HepG2 (cell line): ENCODE results near the gene SLC5A6. TPM values are rescaled to one million over a fixed set of nuclear protein-coding genes. Genes with fewer than 3 reads are reported as not detected.

ENCODE experiments used
- ATAC-seq: fragments of 200-7000 bp; cut with Tn5 transposase; 3 replicates; pipeline ENCODE4 v1.9.1; 2020; ENCODE audit warnings: mild to moderate bottlenecking, moderate library complexity
- BruUV-seq: library from RNA; stranded (reverse); fragments of 400-500 nt; replicated peaks from 2 replicates; lab custom pipeline; 2021; lab: Mats Ljungman, UMichigan
- CTCF ChIA-PET: fragments of 300-600 bp; formaldehyde crosslinking; extraction: SDS; loops from one replicate; lab custom pipeline; 2021; ENCODE audit warnings: low total read pairs, inconsistent platforms, low intra/inter-chr PET ratio; lab: Yijun Ruan, JAX
- POLR2A ChIA-PET: fragments of 350-600 bp; sonication (Branson Sonifier 250); formaldehyde crosslinking; loops from one replicate; lab custom pipeline; 2020; ENCODE audit warnings: antibody characterized with exemption, inconsistent platforms; lab: Yijun Ruan, JAX
- DNase-seq: peaks from one replicate; pipeline ENCODE4 v3.0.0-alpha.2; 2015; ENCODE audit warnings: low spot score
- FAIRE-seq: peaks from 3 replicates; lab custom pipeline; 2011; peaks lifted over from hg19 to GRCh38; lab: Jason Lieb, UNC
- H2AFZ ChIP-seq: one replicate; pipeline ENCODE4 v1.6.1; 2011; ENCODE audit warnings: low read length, inconsistent platforms
- H3K27ac ChIP-seq: fragments of 300-600 bp; 3 replicates; pipeline ENCODE4 v1.8.0; 2011; ENCODE audit warnings: mixed run types, mild to moderate bottlenecking, mixed read lengths, low read length, inconsistent platforms; ENCODE audit not compliant: insufficient read depth; ENCODE audit errors: extremely low read length
- H3K27me3 ChIP-seq, 2 experiments: fragments of 200-600 bp in 1 of 2; 2 replicates in 1 of 2; 3 replicates in 1 of 2; pipeline versions ENCODE4 v1.6.0 to v1.8.0; 2011; ENCODE audit warnings: low read length in 2 of 2, mild to moderate bottlenecking in 2 of 2, moderate library complexity in 2 of 2, inconsistent platforms in 1 of 2; ENCODE audit not compliant: insufficient read depth in 2 of 2, control insufficient read depth in 1 of 2
- H3K36me3 ChIP-seq, 2 experiments: fragments of 200-600 bp in 1 of 2; replicated peaks in 1 of 2; 2 replicates in 1 of 2; 3 replicates in 1 of 2; pipeline versions ENCODE4 v1.5.1 to v1.8.0; 2011; ENCODE audit warnings: low read length in 2 of 2, inconsistent platforms in 1 of 2; ENCODE audit not compliant: insufficient read depth in 2 of 2, control insufficient read depth in 1 of 2
- H3K4me1 ChIP-seq: 2 replicates; pipeline ENCODE4 v1.5.1; 2012; ENCODE audit warnings: low read length, inconsistent platforms; ENCODE audit not compliant: insufficient read depth
- H3K4me2 ChIP-seq: 2 replicates; pipeline ENCODE4 v1.6.0; 2011; ENCODE audit warnings: low read depth, low read length, inconsistent platforms
- H3K4me3 ChIP-seq, 3 experiments: fragments of 200-600 bp in 1 of 3; sonication (generic), shearing (Covaris generic) in 1 of 3; replicated peaks in 1 of 3; 2 replicates each; pipeline ENCODE4 v1.5.1; 2011 to 2016; ENCODE audit warnings: low read length in 3 of 3, inconsistent platforms in 2 of 3, low read depth in 2 of 3, mild to moderate bottlenecking in 2 of 3, control low read depth in 1 of 3, mixed read lengths in 1 of 3; ENCODE audit not compliant: insufficient read depth in 1 of 3
- H3K79me2 ChIP-seq: one replicate; pipeline ENCODE4 v1.6.1; 2011; ENCODE audit warnings: low read length, inconsistent platforms; ENCODE audit not compliant: insufficient read depth
- H3K9ac ChIP-seq: 2 replicates; pipeline ENCODE4 v1.6.0; 2011; ENCODE audit warnings: mild to moderate bottlenecking, low read depth, low read length, inconsistent platforms; ENCODE audit not compliant: insufficient read depth
- H3K9me3 ChIP-seq: 2 replicates; pipeline ENCODE4 v1.5.1; 2012; ENCODE audit warnings: mild to moderate bottlenecking, low read length
- H4K20me1 ChIP-seq: 2 replicates; pipeline ENCODE4 v1.6.0; 2011; ENCODE audit warnings: inconsistent platforms, mild to moderate bottlenecking, low read length, moderate library complexity; ENCODE audit not compliant: insufficient read depth
- CEBPG ChIP-seq: IDR thresholded peaks from 2 replicates; pipeline ENCODE4 v1.6.1; 2016
- CENPT ChIP-seq: sonication (generic); formaldehyde crosslinking; IDR thresholded peaks from 2 replicates; pipeline ENCODE4 v1.8.0; 2022; ENCODE audit warnings: low read depth, mild to moderate bottlenecking, moderate library complexity, missing genetic modification reagents
- CTCF ChIP-seq: sonication (generic); formaldehyde crosslinking; IDR thresholded peaks from 2 replicates; pipeline ENCODE4 v1.5.0; 2020; ENCODE audit warnings: mild to moderate bottlenecking, missing genetic modification reagents, moderate library complexity
- DZIP1 ChIP-seq: sonication (generic); formaldehyde crosslinking; IDR thresholded peaks from 2 replicates; pipeline ENCODE4 v1.5.0; 2020; ENCODE audit warnings: mild to moderate bottlenecking, missing genetic modification reagents
- KLF11 ChIP-seq: IDR thresholded peaks from 2 replicates; pipeline ENCODE4 v1.6.1; 2016; ENCODE audit warnings: missing compliant biosample characterization
- KLF15 ChIP-seq: sonication (generic); formaldehyde crosslinking; IDR thresholded peaks from 2 replicates; pipeline ENCODE4 v1.8.1; 2023; ENCODE audit warnings: borderline replicate concordance, mild to moderate bottlenecking, inconsistent platforms, missing genetic modification reagents, mixed read lengths
- MBD4 ChIP-seq: IDR thresholded peaks from 2 replicates; pipeline ENCODE4 v1.6.1; 2012; ENCODE audit warnings: low read length, inconsistent platforms, borderline replicate concordance
- MYNN ChIP-seq: sonication (generic); formaldehyde crosslinking; IDR thresholded peaks from 2 replicates; pipeline ENCODE4 v1.4.0; 2020; ENCODE audit warnings: mild to moderate bottlenecking, low read depth, missing genetic modification reagents
- NR2F6 ChIP-seq, 2 experiments: IDR thresholded peaks; 2 replicates each; pipeline ENCODE4 v1.6.1; 2016; ENCODE audit warnings: antibody characterized with exemption in 1 of 2, mild to moderate bottlenecking in 1 of 2
- PHF5A ChIP-seq: IDR thresholded peaks from one replicate; pipeline ENCODE4 v1.6.1; 2018; ENCODE audit warnings: low read depth, missing genetic modification reagents; ENCODE audit not compliant: unreplicated experiment
- SNRNP70 ChIP-seq: fragments of 200-400 bp; formaldehyde crosslinking; IDR thresholded peaks from 2 replicates; pipeline ENCODE4 v1.6.1; 2017; ENCODE audit warnings: mild to moderate bottlenecking, low read depth, low read length, moderate library complexity
- ZFP91 ChIP-seq: sonication (generic); formaldehyde crosslinking; IDR thresholded peaks from 2 replicates; pipeline ENCODE4 v1.9.0; 2022; ENCODE audit warnings: missing genetic modification reagents, mild to moderate bottlenecking, borderline replicate concordance
- ZMYM4 ChIP-seq: sonication (generic); formaldehyde crosslinking; IDR thresholded peaks from 2 replicates; pipeline ENCODE4 v1.8.1; 2023; ENCODE audit warnings: mild to moderate bottlenecking, missing genetic modification reagents
- ZNF335 ChIP-seq: sonication (generic); formaldehyde crosslinking; IDR thresholded peaks from 2 replicates; pipeline ENCODE4 v1.4.0; 2020; ENCODE audit warnings: missing genetic modification reagents
- ZNF598 ChIP-seq: sonication (generic); formaldehyde crosslinking; IDR thresholded peaks from 2 replicates; pipeline ENCODE4 v1.5.1; 2020; ENCODE audit warnings: mild to moderate bottlenecking, missing genetic modification reagents, borderline replicate concordance
- ZNF776 ChIP-seq: sonication (generic); formaldehyde crosslinking; IDR thresholded peaks from 2 replicates; pipeline ENCODE4 v1.4.0; 2020; ENCODE audit warnings: mild to moderate bottlenecking, missing genetic modification reagents
- ZNF781 ChIP-seq: sonication (generic); formaldehyde crosslinking; IDR thresholded peaks from 2 replicates; pipeline ENCODE4 v1.5.1; 2020; ENCODE audit warnings: borderline replicate concordance, mild to moderate bottlenecking, missing genetic modification reagents; ENCODE audit errors: not compliant biosample characterization
- WGBS: methylation state at CpG from one replicate; pipeline ENCODE4 v1.1.6; 2017; ENCODE audit warnings: low lambda C conversion rate; 5-methylcytosine and 5-hydroxymethylcytosine counted together
- in situ Hi-C: cut with HindIII; loops from 2 replicates; pipeline ENCODE4 v1.10.0; 2017; ENCODE audit warnings: low pct_unique_long_range_greater_than_20kb; ENCODE audit not compliant: extremely low pct_ligation_motif_present
- intact Hi-C: fragments of 100-400 bp; cut with micrococcal nuclease; formaldehyde crosslinking; loops from one replicate; pipeline ENCODE4 v1.10.0; 2022; ENCODE audit not compliant: unreplicated experiment
- polyA plus RNA-seq, 8 experiments: library from polyadenylated mRNA; depleted of rRNA in 3 of 8; stranded (reverse) in 7 of 8; unstranded in 1 of 8; fragments of >200 nt; fragmentation: Illumina TruSeq in 4 of 8; extraction: Trizol in 4 of 8; gene quantifications; 2 replicates each; pipeline versions ENCODE4 v1.2.1 to v1.2.3, GENCODE V29; 2011 to 2016; ENCODE audit warnings: low read depth in 4 of 8, missing spikeins in 1 of 8, mixed read lengths in 1 of 8; ENCODE audit not compliant: insufficient read depth in 1 of 8
- total RNA-seq, 5 experiments: library from RNA; depleted of rRNA; stranded (reverse); fragments of >200 nt; fragmentation: Illumina TruSeq; extraction: Trizol; gene quantifications; 2 replicates each; pipeline ENCODE4 v1.2.3, GENCODE V29; 2016; ENCODE audit warnings: low read depth in 1 of 5

Gene SLC5A6
- total and polyA plus RNA-seq, 2 of the 13 experiments (the other 11 are each of a cell fraction or from before 2014, with no cell fraction given) = 135 to 417 TPM

GRCh38 chr2:27211241-27211942, 676 bp downstream of the SLC5A6 start:
- Histone ChIP-seq H3K4me2 (peak overlapping the region; percentile 93), H3K4me1 (peaks cover 67% of the 10 kb centered on the region), H3K4me3 (peak overlapping the region; percentile 87 to 93 (median 89)), H3K79me2 (peaks cover 47% of the 10 kb centered on the region), H3K27ac (peak overlapping the region; percentile 97), H2AFZ (no peak overlapping the region), H3K27me3 (no peaks in the 10 kb centered on the region; a peak in 1 of 5 replicates), H3K9ac (peak overlapping the region; percentile 99), H3K9me3 (no peaks in the 10 kb centered on the region), H3K36me3 (peaks cover 15 to 43% of the 10 kb centered on the region in 2 experiments), H4K20me1 (no peaks in the 10 kb centered on the region)
- BruUV-seq = TSS peak; percentile 83
- CTCF ChIA-PET = no interaction called here
- ATAC-seq (peak; percentile 40), FAIRE-seq (no peak), DNase-seq (no peak)
- in situ Hi-C loops = no loop called here
- intact Hi-C loops = loop anchor here (5.0 kb wide), 1 partner anchor 114 kb away; no protein-coding TSS in a partner anchor
- 3% methylated on average over 48 of the region's 48 CpGs for WGBS
- POLR2A ChIA-PET = interaction anchor here (0.6 to 3.0 kb wide), 32 partner anchors 8 to 217 kb away, joined by 3 to 15 read pairs (median 5); partner anchors contain the start of genes ABHD1, AGBL5, CGREF1 and KHK
- TF ChIP-seq KLF11 (no peak), SNRNP70 (no peak), CENPT (no peak), ZNF335 (no peak), MBD4 (no peak), MYNN (0 out of 2 replicates have a peak, but pooled peaks have one; percentile 51), DZIP1 (CRISPR knock-in tag) (no peak), ZNF781 (CRISPR knock-in tag) (no peak), ZNF598 (CRISPR knock-in tag) (peak; percentile 75; the same call in 1 of the 2 replicates), CTCF (CRISPR knock-in tag) (peak; percentile 2; the same call in 1 of the 2 replicates), ZMYM4 (CRISPR knock-in tag) (no peak), PHF5A (CRISPR knock-in tag) (no peak), ZNF776 (CRISPR knock-in tag) (peak; percentile 58; the same call in 1 of the 2 replicates), CEBPG (CRISPR knock-in tag) (no peak), KLF15 (CRISPR knock-in tag) (no peak), NR2F6 (IDR thresholded peaks at IDR 0.05) (no peak), NR2F6 (CRISPR knock-in tag; IDR thresholded peaks at IDR 0.05) (no peak), ZFP91 (no peak; the same call in 1 of the 2 replicates)
